HG03196 (cell line): Measurements from ENCODE around the gene TRAFD1.

Experiments
- ATAC-seq: cut with Tn5 transposase; IDR thresholded peaks from one replicate; pipeline ENCODE4 v1.9.1; 2021; ENCODE audit not compliant: unreplicated experiment

TRAFD1 gene

DNA sequence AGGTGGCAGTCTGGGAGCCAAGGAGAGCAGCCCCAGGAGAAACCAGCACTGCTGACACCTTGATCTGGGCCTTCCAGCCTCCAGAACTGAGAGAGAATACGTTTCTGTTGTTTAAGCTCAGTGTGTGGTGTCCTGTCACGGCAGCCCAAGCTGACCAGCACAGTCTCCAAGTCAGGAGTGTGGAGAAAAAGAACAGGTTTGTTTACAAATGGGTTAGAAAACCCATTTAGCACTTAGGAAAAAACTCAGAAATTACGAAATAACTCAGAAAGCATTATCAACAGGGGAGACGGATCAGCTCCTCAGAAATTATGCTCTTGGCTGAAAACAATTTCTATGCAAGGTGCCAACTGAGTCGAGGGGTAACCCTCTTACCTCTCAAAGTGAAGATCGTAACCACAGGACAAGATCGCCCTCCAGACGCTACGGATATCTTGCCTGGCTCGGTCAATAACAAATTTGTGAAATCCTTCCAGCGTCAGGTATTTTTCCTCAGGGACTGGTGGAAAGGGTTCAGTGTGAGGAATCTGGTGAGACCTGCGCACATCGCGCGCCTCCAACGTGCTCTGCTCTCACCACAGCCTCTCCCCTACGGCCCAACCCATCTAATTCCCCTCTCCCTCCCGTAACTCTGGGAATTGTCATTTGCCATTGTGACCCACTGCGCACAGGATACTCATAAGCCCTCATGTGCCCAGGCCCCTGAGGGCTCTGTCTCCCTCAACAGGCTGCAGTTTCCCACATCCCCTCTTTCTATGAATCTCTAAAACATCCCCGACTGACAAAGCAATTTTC is 50.2 kb downstream of the TRAFD1 start:
- no peak for ATAC-seq

GRCh38 chr12:112176321-112177010 is 51.1 kb downstream of the TRAFD1 start:
- no peak for ATAC-seq

DNA sequence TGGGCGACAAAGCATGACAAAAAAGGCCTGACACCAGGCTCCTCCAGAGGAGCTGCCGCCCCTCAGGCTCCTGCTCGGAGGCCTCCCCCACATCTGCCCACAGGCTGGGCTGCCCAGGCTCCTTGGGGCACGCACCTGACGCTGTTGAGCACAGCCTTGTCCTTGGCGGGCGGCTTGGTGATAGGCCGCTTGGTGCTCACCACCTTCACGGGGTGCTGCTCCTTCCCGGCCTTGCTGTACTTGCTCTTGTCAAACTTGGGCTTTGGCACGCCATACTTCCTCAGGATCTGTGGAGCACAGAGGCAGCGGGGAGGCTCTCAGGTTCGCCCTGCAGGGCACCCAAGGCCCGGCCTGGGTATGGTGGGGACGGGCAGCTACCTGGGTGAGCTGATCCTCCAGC is 53.4 kb downstream of the TRAFD1 start:
- ATAC-seq = no peak

DNA sequence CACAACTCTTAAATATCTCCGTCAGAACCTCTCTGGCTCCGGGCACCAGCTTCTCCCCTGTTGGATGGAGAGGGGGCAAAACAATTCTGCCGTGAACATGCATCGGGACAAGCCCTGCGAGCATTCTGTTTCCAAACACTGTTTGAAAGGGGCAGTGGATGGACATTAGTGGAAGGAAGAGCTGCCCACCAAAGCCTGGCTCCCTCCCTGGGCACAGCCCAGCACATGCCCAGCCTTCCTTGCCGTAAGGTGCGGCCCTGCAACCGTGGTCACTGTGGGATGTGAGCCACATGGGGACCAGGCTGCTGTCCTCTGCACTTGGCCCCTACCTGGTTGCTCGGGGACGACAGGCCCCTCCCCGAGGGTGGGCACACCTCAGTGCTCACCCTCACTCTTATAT is 54.0 kb downstream of the TRAFD1 start:
- no peak for ATAC-seq

- no peak for ATAC-seq
Measured at GRCh38 chr12:112179916-112180315, 54.6 kb downstream of the TRAFD1 start.

DNA sequence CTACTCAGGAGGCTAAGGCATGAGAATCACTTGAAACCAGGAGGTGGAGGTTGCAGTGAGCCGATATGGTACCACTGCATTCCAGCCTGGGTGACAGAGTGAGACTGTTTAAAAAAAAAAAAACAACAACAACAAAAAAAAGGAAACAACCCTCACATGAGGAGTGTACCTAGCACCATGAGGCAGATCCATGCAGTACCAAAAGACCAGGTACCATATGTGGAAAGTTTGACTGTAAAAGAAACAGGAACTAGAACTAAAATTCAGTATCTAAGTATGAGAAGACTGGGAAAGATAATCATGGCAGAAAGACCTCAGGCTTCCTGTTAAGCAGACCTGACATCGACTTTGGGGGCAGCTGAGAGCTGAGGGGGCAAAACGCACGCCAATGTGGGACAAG is 55.1 kb downstream of the TRAFD1 start:
- ATAC-seq = no peak

DNA sequence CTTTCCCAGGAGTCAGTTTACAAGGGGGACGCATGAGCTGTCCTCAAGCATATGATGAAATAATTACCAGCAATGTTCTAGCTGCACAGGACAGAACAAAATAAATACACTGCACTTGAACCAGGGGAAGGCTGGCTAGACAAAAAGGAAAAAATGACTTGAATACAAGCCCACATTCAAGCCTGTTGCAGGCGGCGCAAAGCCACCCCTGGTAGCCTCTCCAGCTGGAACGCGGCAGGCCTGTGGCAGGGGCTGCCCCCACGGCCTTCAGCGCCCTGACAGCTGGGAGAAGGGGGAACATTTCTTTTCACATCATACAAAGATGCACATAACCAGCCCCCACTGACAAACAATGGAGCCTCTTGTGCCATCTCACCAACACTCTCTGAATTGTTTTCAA is 57.1 kb downstream of the TRAFD1 start:
- no peak for ATAC-seq

GRCh38 chr12:112183141-112184021 is 58.0 kb downstream of the TRAFD1 start:
- peak; percentile 53 for ATAC-seq

DNA sequence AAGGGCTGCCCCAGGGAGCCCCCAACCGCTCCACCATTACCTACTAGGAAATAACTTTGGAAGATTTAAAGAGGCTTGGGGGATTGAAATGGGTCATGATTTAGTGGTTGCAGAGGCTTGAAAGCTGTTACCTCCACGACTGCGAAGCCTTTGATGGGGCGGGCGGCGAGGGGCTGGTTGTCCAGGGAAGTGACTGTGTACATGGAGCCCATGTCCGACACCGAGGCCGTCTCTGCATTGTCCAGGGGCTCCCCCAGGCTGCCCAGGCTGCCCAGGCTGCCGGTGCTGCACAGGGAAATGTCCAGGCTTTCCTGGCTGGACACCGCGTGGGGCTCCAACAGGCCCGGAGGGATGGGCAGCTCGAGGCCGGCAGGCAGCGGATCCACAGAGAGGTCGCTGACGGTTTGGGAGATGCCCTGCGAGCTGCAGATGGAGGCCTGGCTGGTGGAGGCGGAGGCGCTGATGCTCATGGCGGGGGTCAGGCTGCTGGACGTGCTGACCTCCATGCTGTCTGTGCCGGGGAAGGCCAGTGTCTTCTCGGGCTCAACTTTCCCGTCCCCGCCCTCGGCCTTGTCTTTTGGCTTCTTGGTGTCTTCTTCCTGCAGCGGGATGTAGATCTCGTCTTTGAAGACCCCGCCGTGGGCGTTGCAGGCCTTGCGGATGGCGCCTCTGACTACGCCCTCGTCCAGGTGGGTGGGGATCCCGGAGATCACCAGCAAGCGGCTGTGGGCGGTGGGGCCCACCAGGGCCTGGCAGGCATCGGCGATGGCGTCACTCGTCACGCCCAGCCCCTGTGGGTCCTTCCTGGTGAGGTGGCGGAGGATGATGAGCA is 58.9 kb downstream of the TRAFD1 start:
- ATAC-seq = no peak

DNA sequence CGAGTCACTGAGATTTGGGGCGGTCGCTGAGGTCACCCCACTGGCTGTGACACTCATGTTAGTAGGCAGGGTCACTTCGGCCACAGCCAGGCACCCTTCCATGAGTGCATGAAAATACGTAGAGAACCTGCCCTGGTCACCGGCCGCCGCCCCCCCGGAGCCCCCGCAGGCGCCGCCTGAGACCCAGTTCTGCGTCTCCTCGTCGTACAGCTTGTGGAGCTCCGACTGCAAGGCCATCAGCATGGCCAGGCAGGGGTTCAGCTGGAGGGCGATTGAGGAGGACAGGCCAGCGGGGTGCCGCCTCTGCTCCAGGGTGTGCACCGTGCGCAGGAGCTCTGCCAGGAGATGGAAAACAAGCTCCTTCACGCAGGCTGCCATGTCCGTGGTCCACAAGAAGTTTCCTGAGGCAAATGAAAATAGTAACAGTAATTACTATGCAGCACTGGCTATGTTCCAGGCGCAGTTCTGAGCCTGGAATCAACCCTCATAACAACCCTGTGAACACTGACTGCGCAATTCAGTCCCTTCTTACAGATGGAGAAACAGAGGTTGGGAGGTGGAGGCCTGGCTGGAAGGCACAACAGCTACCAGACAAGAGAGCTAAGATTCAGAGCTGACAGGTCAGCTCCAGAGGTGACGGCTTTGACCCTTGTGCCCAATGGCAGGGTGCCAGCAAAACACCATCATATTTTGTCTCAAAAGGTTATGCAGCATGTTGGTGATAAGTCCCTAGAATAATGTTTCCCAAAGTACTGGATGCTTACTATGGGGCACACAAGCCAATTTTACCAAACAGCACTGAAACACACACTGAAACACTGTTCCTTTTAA is 59.9 kb downstream of the TRAFD1 start:
- ATAC-seq = no peak

- no peak for ATAC-seq
Measured at GRCh38 chr12:112188130-112188830, 62.9 kb downstream of the TRAFD1 start.

GRCh38 chr12:112190231-112191025 is 65.1 kb downstream of the TRAFD1 start:
- ATAC-seq = no peak

- no peak for ATAC-seq
Measured at GRCh38 chr12:112191201-112191600, 65.8 kb downstream of the TRAFD1 start.

DNA sequence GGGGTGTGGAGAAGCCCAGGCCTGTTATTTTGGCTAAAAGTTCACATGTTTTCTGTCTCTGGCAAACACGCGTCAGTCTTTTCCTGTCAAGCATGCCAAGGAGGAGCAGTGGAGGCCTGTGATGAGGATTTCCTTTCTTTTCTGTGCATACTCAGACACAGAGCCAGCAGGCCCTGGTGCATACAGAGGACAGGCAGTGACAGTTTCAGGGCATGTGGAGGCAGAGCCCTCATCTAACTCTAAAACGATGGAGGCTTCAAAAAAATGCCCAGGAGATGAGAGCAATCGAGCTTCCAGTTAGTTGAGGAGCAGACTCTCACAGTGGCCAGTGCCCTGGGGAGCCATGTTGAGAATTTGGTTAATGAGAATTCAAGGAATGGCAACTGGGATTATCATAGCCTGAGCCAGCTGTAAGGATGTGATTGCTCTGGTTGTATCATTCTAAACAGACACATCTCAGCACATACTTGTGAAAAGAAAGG is 66.5 kb downstream of the TRAFD1 start:
- no peak for ATAC-seq

- no peak for ATAC-seq
Measured at GRCh38 chr12:112192475-112192874, 67.1 kb downstream of the TRAFD1 start.

GRCh38 chr12:112194601-112195247 is 69.4 kb downstream of the TRAFD1 start:
- ATAC-seq = no peak

DNA sequence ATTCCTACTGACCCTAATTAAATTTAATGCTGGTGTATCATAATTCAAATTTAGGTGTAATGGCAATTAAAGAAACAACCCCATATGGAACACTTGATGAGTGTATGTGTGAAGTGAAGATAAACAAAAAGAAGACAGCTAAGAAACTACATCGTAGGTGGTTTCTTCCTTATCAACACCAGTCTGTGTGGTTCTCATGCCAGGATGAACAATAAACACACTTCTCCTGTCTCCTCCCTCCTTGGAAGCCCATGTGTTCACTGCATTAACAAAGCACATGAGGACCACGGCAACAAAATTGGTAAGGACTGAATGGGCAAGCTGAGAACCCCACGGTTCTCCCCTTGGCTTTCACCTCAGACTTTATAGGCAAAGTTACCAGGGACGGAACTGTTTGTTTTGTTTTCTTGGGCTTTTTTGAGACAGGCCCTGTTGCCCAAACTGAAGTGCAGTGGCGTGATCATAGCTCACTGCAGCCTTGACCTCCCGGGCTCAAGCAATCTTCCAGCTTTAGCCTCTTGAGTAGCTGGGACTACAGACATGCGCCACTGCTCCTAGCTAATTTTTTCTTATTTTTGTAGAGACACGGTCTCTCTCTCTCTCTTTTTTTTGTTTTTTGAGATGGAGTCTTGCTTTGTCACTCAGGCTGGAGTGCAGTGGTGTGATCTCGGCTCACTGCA is 71.0 kb downstream of the TRAFD1 start:
- ATAC-seq = no peak
